K562 (cell line): ENCODE measurements around the gene TFAP2B. TPM values are rescaled to one million over a fixed set of nuclear protein-coding genes. Genes with fewer than 3 reads are reported as not detected.

Source experiments
- BDP1 ChIP-seq: IDR thresholded peaks from 3 replicates; pipeline ENCODE4 v1.6.1; 2011; ENCODE audit not compliant: insufficient read length, insufficient read depth
- CBX1 ChIP-seq: sonication (generic); IDR thresholded peaks from 2 replicates; pipeline ENCODE4 v1.6.1; 2016; ENCODE audit warnings: antibody characterized with exemption, low read depth, mild to moderate bottlenecking
- DACH1 ChIP-seq: fragments of 450-650 bp; IDR thresholded peaks from 2 replicates; pipeline ENCODE4 v1.6.1; 2018; ENCODE audit not compliant: partially characterized antibody
- E2F6 ChIP-seq, 2 experiments: IDR thresholded peaks; 2 replicates each; pipeline ENCODE4 v1.6.1; 2011; ENCODE audit warnings: borderline replicate concordance in 1 of 2, control low read depth in 1 of 2, low read depth in 1 of 2, low read length in 1 of 2, mild to moderate bottlenecking in 1 of 2, mixed read lengths in 1 of 2, moderate library complexity in 1 of 2; ENCODE audit not compliant: insufficient read depth in 1 of 2, insufficient read length in 1 of 2, poor library complexity in 1 of 2, severe bottlenecking in 1 of 2; ENCODE audit errors: extremely low read depth in 1 of 2
- ETV5 ChIP-seq: sonication (generic); formaldehyde crosslinking; IDR thresholded peaks from 2 replicates; pipeline ENCODE4 v1.4.0; 2020; ENCODE audit warnings: low read depth, mild to moderate bottlenecking, missing genetic modification reagents
- ETV6 ChIP-seq, 3 experiments: fragments of 150-350 bp in 1 of 3; sonication (generic) in 1 of 3; formaldehyde crosslinking in 1 of 3; IDR thresholded peaks; 2 replicates each; pipeline versions ENCODE4 v1.6.1 to v1.8.0; 2014 to 2022; ENCODE audit warnings: borderline replicate concordance in 2 of 3, low read depth in 2 of 3, antibody characterized with exemption in 1 of 3, low read length in 1 of 3, mild to moderate bottlenecking in 1 of 3, missing genetic modification reagents in 1 of 3
- FOXA1 ChIP-seq: fragments of 450-650 bp; IDR thresholded peaks from 2 replicates; pipeline ENCODE4 v1.6.1; 2016; ENCODE audit warnings: mild to moderate bottlenecking, borderline replicate concordance
- HNRNPH1 ChIP-seq: fragments of 200-400 bp; formaldehyde crosslinking; optimal IDR thresholded peaks from 2 replicates; pipeline ENCODE3; 2017; ENCODE audit warnings: low read depth, mild to moderate bottlenecking, low read length, moderate library complexity
- HSF4 ChIP-seq: fragments of 250-450 bp; sonication (Bioruptor Pico); IDR thresholded peaks from 2 replicates; pipeline ENCODE4 v2.1.2; 2022; ENCODE audit warnings: mild to moderate bottlenecking, moderate library complexity, borderline replicate concordance
- JUND ChIP-seq, 2 experiments: IDR thresholded peaks; 2 replicates in 1 of 2; 3 replicates in 1 of 2; pipeline ENCODE4 v1.6.1; 2011; ENCODE audit warnings: borderline replicate concordance in 2 of 2, low read depth in 2 of 2, low read length in 2 of 2, improper control_type of control experiment in 1 of 2, missing biosample characterization in 1 of 2, missing genetic modification characterization in 1 of 2, missing genetic modification reagents in 1 of 2
- KLF13 ChIP-seq: fragments of 450-650 bp; IDR thresholded peaks from 2 replicates; pipeline ENCODE4 v1.6.1; 2016; ENCODE audit warnings: missing genetic modification characterization, low read depth, mild to moderate bottlenecking, missing compliant biosample characterization, moderate library complexity, borderline replicate concordance
- NCOA2 ChIP-seq, 2 experiments: fragments of 450-650 bp; IDR thresholded peaks; 2 replicates each; pipeline ENCODE4 v1.6.1; 2018; ENCODE audit warnings: mild to moderate bottlenecking in 2 of 2, moderate library complexity in 1 of 2; ENCODE audit not compliant: partially characterized antibody in 2 of 2
- PTTG1 ChIP-seq: fragments of 450-650 bp; IDR thresholded peaks from 2 replicates; pipeline ENCODE4 v1.6.1; 2016; ENCODE audit warnings: low read depth, mild to moderate bottlenecking, missing genetic modification characterization, missing compliant biosample characterization
- RAD21 ChIP-seq, 2 experiments: fragments of 250-450 bp in 1 of 2; fragments of 450-650 bp in 1 of 2; sonication (Bioruptor Pico) in 1 of 2; formaldehyde crosslinking in 1 of 2; IDR thresholded peaks in 1 of 2; conservative IDR thresholded peaks in 1 of 2; 2 replicates each; pipeline versions ENCODE4 v1.4.0 to v1.8.0; 2020 to 2022; ENCODE audit warnings: mild to moderate bottlenecking in 2 of 2, moderate library complexity in 1 of 2
- RBM15 ChIP-seq: fragments of 200-400 bp; formaldehyde crosslinking; IDR thresholded peaks from 2 replicates; pipeline ENCODE4 v1.6.1; 2018; ENCODE audit warnings: mild to moderate bottlenecking, low read length, moderate library complexity; ENCODE audit not compliant: insufficient read depth
- RCOR1 ChIP-seq, 2 experiments: IDR thresholded peaks; 2 replicates each; pipeline ENCODE4 v1.6.1; 2012; ENCODE audit warnings: low read depth in 2 of 2, low read length in 2 of 2, borderline replicate concordance in 1 of 2, improper control_type of control experiment in 1 of 2
- SMARCA5 ChIP-seq: fragments of 450-650 bp; IDR thresholded peaks from 2 replicates; pipeline ENCODE4 v1.6.1; 2016
- SMARCE1 ChIP-seq: fragments of 450-650 bp; IDR thresholded peaks from 2 replicates; pipeline ENCODE4 v1.7.1; 2016; ENCODE audit warnings: mild to moderate bottlenecking
- TCFL5 ChIP-seq: fragments of 250-450 bp; sonication (Bioruptor Pico); conservative IDR thresholded peaks from 2 replicates; pipeline ENCODE4 v1.6.1; 2021; ENCODE audit warnings: mild to moderate bottlenecking, moderate library complexity, matching md5 sums
- ZNF511 ChIP-seq: sonication (generic); formaldehyde crosslinking; IDR thresholded peaks from 2 replicates; pipeline ENCODE4 v1.8.0; 2022; ENCODE audit warnings: mild to moderate bottlenecking, missing genetic modification reagents
- polyA plus RNA-seq, 8 experiments: library from polyadenylated mRNA; depleted of rRNA in 4 of 8; stranded (reverse) in 5 of 8; unstranded in 3 of 8; fragments of >200 nt; fragmentation: Nextera tagmentation in 2 of 8; fragmentation: Illumina TruSeq in 1 of 8; extraction: Ambion mirVana in 2 of 8; extraction: Trizol in 1 of 8; gene quantifications; 2 replicates each; pipeline versions ENCODE4 v1.2.1 to v1.2.3, GENCODE V29; 2011 to 2014; ENCODE audit warnings: inconsistent platforms in 1 of 8, missing spikeins in 1 of 8
- total RNA-seq, 7 experiments: library from RNA; depleted of rRNA in 6 of 7; stranded (reverse); fragments of >200 nt in 6 of 7; fragmentation: Illumina TruSeq in 2 of 7; extraction: Trizol in 2 of 7; gene quantifications; 2 replicates each; pipeline versions ENCODE4 v1.2.1 to v1.2.3, GENCODE V29; 2011 to 2021; ENCODE audit warnings: low replicate concordance in 1 of 7
- TF ChIP-seq, protein P1 (sequence below), 3 experiments: IDR thresholded peaks in 2 of 3; conservative IDR thresholded peaks in 1 of 3; 2 replicates each; pipeline ENCODE4 v1.5.1; 2011 to 2012; ENCODE audit warnings: low read length in 3 of 3, mild to moderate bottlenecking in 3 of 3, control low read depth in 2 of 3, improper control_type of control experiment in 1 of 3, inconsistent platforms in 1 of 3, low read depth in 1 of 3, mixed read lengths in 1 of 3, moderate library complexity in 1 of 3; ENCODE audit not compliant: insufficient read depth in 2 of 3
- TF ChIP-seq, protein P2 (sequence below): fragments of 450-650 bp; IDR thresholded peaks from 2 replicates; pipeline ENCODE4 v1.6.1; 2016; ENCODE audit warnings: low read depth, mild to moderate bottlenecking, moderate library complexity

TFAP2B gene
- total and polyA plus RNA-seq, 9 of the 15 experiments (the other 6 are each of a cell fraction or from before 2014, with no cell fraction given) = not detected

DNA sequence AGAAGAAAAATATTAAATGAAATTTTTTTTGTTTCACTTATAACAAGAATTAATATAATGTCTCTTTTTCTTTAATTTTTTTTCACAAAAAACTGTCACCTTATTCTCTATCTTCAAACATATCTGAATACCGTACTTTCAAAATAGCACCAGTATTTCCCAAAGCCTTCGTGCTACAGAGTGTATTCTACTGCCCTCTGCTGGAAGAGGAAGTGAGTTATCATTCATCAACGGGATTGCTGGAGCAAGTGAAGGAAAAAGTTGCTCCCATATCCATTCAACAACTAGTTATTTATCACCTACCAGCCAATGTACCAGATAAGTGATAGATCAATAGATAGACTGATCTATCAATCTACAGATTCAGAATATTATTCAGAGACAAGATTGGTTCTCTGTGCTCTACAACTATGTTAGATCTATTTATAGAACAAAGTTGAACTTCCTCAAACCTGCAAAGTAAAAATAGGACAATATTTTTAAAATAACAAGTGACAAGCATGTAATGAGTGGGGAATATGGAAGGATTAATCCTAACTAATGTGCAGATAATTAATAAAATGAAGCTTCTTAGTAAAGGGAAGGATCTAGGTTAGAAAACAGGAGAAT, 26.7 kb upstream of the TFAP2B start (continued):
- TF ChIP-seq HNRNPH1 (no peak), RBM15 (no peak), DACH1 (no peak), BDP1 (no peak), FOXA1 (no peak), KLF13 (tag) (no peak), ZNF511 (CRISPR knock-in tag) (no peak), CBX1 (no peak), SMARCA5 (no peak), PTTG1 (peak; percentile 20; the same call in 1 of the 2 replicates), JUND (IDR thresholded peaks at IDR 0.05; ENCODE audit: borderline replicate concordance, low read depth, low read length) (no peak), JUND (tag; IDR thresholded peaks at IDR 0.05; ENCODE audit: borderline replicate concordance, low read depth, low read length) (no peak), HSF4 (no peak), RCOR1 (IDR thresholded peaks at IDR 0.05; ENCODE audit: borderline replicate concordance in 1 of 2, low read depth in 2 of 2, low read length in 2 of 2) (no peak), SMARCE1 (no peak), NCOA2 (IDR thresholded peaks at IDR 0.05; ENCODE audit: partially characterized antibody in 2 of 2) (no peak), ETV6 (IDR thresholded peaks at IDR 0.05; ENCODE audit: borderline replicate concordance in 1 of 2, low read depth in 2 of 2, low read length in 1 of 2) (no peak), ETV6 (CRISPR knock-in tag; IDR thresholded peaks at IDR 0.05; ENCODE audit: borderline replicate concordance) (no peak), ETV5 (CRISPR knock-in tag) (no peak), RAD21 (CRISPR knock-in tag; conservative IDR thresholded peaks at IDR 0.05 in 1 of 2, IDR thresholded peaks at IDR 0.05 in 1 of 2) (peak; percentile 58 to 81), TCFL5 (CRISPR knock-in tag) (no peak), E2F6 (IDR thresholded peaks at IDR 0.05; ENCODE audit: borderline replicate concordance in 1 of 2, extremely low read depth in 1 of 2, insufficient read depth in 1 of 2, insufficient read length in 1 of 2, low read depth in 1 of 2, low read length in 1 of 2, poor library complexity in 1 of 2, severe bottlenecking in 1 of 2) (no peak)
- TF ChIP-seq, protein P1, sequence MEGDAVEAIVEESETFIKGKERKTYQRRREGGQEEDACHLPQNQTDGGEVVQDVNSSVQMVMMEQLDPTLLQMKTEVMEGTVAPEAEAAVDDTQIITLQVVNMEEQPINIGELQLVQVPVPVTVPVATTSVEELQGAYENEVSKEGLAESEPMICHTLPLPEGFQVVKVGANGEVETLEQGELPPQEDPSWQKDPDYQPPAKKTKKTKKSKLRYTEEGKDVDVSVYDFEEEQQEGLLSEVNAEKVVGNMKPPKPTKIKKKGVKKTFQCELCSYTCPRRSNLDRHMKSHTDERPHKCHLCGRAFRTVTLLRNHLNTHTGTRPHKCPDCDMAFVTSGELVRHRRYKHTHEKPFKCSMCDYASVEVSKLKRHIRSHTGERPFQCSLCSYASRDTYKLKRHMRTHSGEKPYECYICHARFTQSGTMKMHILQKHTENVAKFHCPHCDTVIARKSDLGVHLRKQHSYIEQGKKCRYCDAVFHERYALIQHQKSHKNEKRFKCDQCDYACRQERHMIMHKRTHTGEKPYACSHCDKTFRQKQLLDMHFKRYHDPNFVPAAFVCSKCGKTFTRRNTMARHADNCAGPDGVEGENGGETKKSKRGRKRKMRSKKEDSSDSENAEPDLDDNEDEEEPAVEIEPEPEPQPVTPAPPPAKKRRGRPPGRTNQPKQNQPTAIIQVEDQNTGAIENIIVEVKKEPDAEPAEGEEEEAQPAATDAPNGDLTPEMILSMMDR (IDR thresholded peaks at IDR 0.05 in 2 of 3, conservative IDR thresholded peaks at IDR 0.05 in 1 of 3; ENCODE audit: insufficient read depth in 2 of 3, low read depth in 1 of 3, low read length in 3 of 3) = peak; percentile 71 to 83 (median 74)
- TF ChIP-seq, protein P2, sequence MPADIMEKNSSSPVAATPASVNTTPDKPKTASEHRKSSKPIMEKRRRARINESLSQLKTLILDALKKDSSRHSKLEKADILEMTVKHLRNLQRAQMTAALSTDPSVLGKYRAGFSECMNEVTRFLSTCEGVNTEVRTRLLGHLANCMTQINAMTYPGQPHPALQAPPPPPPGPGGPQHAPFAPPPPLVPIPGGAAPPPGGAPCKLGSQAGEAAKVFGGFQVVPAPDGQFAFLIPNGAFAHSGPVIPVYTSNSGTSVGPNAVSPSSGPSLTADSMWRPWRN = no peak
